GM12878 (cell line): ENCODE data around the gene AKAP11. TPM values are rescaled to one million over a fixed set of nuclear protein-coding genes. Genes with fewer than 3 reads are reported as not detected.

ENCODE experiments used
- ATAC-seq: fragments of 200-7000 bp; cut with Tn5 transposase; 3 replicates; pipeline ENCODE4 v1.9.1; 2020; ENCODE audit warnings: mild to moderate bottlenecking, moderate library complexity
- BruUV-seq: library from RNA; stranded (reverse); fragments of 400-500 nt; replicated peaks from 2 replicates; lab custom pipeline; 2021; lab: Mats Ljungman, UMichigan
- CTCF ChIA-PET: fragments of 300-600 bp; sonication (Branson Sonifier 250); formaldehyde crosslinking; extraction: SDS; loops from one replicate; lab custom pipeline; 2021; ENCODE audit warnings: inconsistent platforms; lab: Yijun Ruan, JAX
- POLR2A ChIA-PET: fragments of 350-600 bp; formaldehyde crosslinking; extraction: SDS; loops from one replicate; lab custom pipeline; 2021; ENCODE audit warnings: inconsistent platforms; lab: Charles Lee
- RAD21 ChIA-PET: fragments of 300-600 bp; sonication (Branson Sonifier 250); formaldehyde crosslinking; loops from one replicate; lab custom pipeline; 2023; ENCODE audit warnings: antibody characterized with exemption; ENCODE audit not compliant: unreplicated experiment; lab: Charles Lee
- SMC1A ChIA-PET: fragments of 300-600 bp; sonication (Branson Sonifier 250); formaldehyde crosslinking; loops from one replicate; lab custom pipeline; 2023; ENCODE audit not compliant: unreplicated experiment, uncharacterized antibody; lab: Charles Lee
- DNase-seq: peaks from one replicate; pipeline ENCODE4 v3.0.0-alpha.2; 2011; ENCODE audit warnings: low read depth, low spot score
- FAIRE-seq: peaks from 3 replicates; lab custom pipeline; 2011; peaks lifted over from hg19 to GRCh38; lab: Jason Lieb, UNC
- H2AFZ ChIP-seq: 2 replicates; pipeline ENCODE4 v1.6.0; 2011; ENCODE audit warnings: low read depth, low read length, control low read depth; ENCODE audit not compliant: control insufficient read depth
- H3K27ac ChIP-seq: 2 replicates; pipeline ENCODE4 v1.5.1; 2011; ENCODE audit warnings: control low read depth; ENCODE audit not compliant: control insufficient read depth, insufficient read depth
- H3K27me3 ChIP-seq, 2 experiments: replicated peaks in 1 of 2; 2 replicates each; pipeline versions ENCODE4 v1.6.0 to v1.6.1; 2011; ENCODE audit warnings: low read length in 1 of 2; ENCODE audit not compliant: control insufficient read depth in 2 of 2, insufficient read depth in 2 of 2
- H3K36me3 ChIP-seq, 2 experiments: 2 replicates each; pipeline ENCODE4 v1.5.1; 2011; ENCODE audit warnings: low read length in 1 of 2; ENCODE audit not compliant: control insufficient read depth in 2 of 2, insufficient read depth in 2 of 2
- H3K4me1 ChIP-seq: 2 replicates; pipeline ENCODE4 v1.6.1; 2011; ENCODE audit warnings: mild to moderate bottlenecking, low read length, moderate library complexity, mixed read lengths; ENCODE audit not compliant: control insufficient read depth, insufficient read depth
- H3K4me2 ChIP-seq: 2 replicates; pipeline ENCODE4 v1.6.0; 2011; ENCODE audit warnings: control low read depth; ENCODE audit not compliant: control insufficient read depth, insufficient read depth
- H3K4me3 ChIP-seq: fragments of 200-600 bp; sonication (generic); 2 replicates; pipeline ENCODE4 v1.5.1; 2016
- H3K79me2 ChIP-seq: 2 replicates; pipeline ENCODE4 v1.6.0; 2011; ENCODE audit warnings: low read length; ENCODE audit not compliant: control insufficient read depth, insufficient read depth
- H3K9ac ChIP-seq: 2 replicates; pipeline ENCODE4 v1.8.0; 2011; ENCODE audit warnings: low read length, control low read depth, mixed read lengths; ENCODE audit not compliant: control insufficient read depth, insufficient read depth
- H3K9me3 ChIP-seq: replicated peaks from 3 replicates; pipeline ENCODE4 v1.5.1; 2011; ENCODE audit warnings: mild to moderate bottlenecking, low read length; ENCODE audit not compliant: control insufficient read depth, insufficient read depth
- H4K20me1 ChIP-seq: 2 replicates; pipeline ENCODE4 v1.6.0; 2011; ENCODE audit not compliant: control insufficient read depth, insufficient read depth
- ASH2L ChIP-seq: fragments of 300-600, 200-600 bp; sonication (generic); IDR thresholded peaks from 2 replicates; pipeline ENCODE4 v1.6.1; 2017; ENCODE audit warnings: low read depth, mild to moderate bottlenecking, borderline replicate concordance
- BCL11A ChIP-seq: IDR thresholded peaks from 2 replicates; pipeline ENCODE4 v1.6.1; 2011; ENCODE audit warnings: low read depth, low read length
- CBFB ChIP-seq: IDR thresholded peaks from 2 replicates; pipeline ENCODE4 v1.6.1; 2016; ENCODE audit warnings: antibody characterized with exemption, low read depth
- CREM ChIP-seq: IDR thresholded peaks from 2 replicates; pipeline ENCODE4 v1.6.1; 2014; ENCODE audit warnings: antibody characterized with exemption, low read depth
- EED ChIP-seq: sonication (generic); IDR thresholded peaks from 2 replicates; pipeline ENCODE4 v1.6.1; 2016; ENCODE audit warnings: antibody characterized with exemption, low read depth
- HDGF ChIP-seq: fragments of 450-650 bp; IDR thresholded peaks from 2 replicates; pipeline ENCODE4 v1.6.1; 2016; ENCODE audit warnings: antibody characterized with exemption
- MEF2B ChIP-seq: fragments of 450-650 bp; IDR thresholded peaks from 2 replicates; pipeline ENCODE4 v1.6.1; 2018; ENCODE audit warnings: mild to moderate bottlenecking, moderate library complexity; ENCODE audit not compliant: partially characterized antibody, poor library complexity, severe bottlenecking
- NBN ChIP-seq: fragments of 450-650 bp; IDR thresholded peaks from 2 replicates; pipeline ENCODE4 v1.6.1; 2016
- NFYA ChIP-seq: IDR thresholded peaks from 2 replicates; pipeline ENCODE4 v1.6.1; 2011; ENCODE audit warnings: low read depth, mild to moderate bottlenecking, low read length, improper control_type of control experiment, borderline replicate concordance
- NR2F1 ChIP-seq: fragments of 450-650 bp; conservative IDR thresholded peaks from 2 replicates; pipeline ENCODE4 v1.6.1; 2017; ENCODE audit warnings: mild to moderate bottlenecking
- NRF1 ChIP-seq: conservative IDR thresholded peaks from 2 replicates; pipeline ENCODE4 v1.6.1; 2011; ENCODE audit warnings: mild to moderate bottlenecking, low read depth, low read length, improper control_type of control experiment
- WGBS: methylation state at CpG from one replicate; pipeline ENCODE4 v1.1.6; 2016; ENCODE audit warnings: low lambda C conversion rate; ENCODE audit not compliant: insufficient replicate concordance, insufficient coverage; ENCODE audit errors: missing lambda C conversion rate; 5-methylcytosine and 5-hydroxymethylcytosine counted together
- in situ Hi-C: fragments of 300-500 bp; cut with MboI; formaldehyde crosslinking; loops from 9 replicates; pipeline ENCODE4 v1.14.3; 2018; ENCODE audit warnings: mixed read lengths
- intact Hi-C: fragments of 100-400 bp; cut with micrococcal nuclease; formaldehyde crosslinking; loops from one replicate; pipeline ENCODE4 v1.14.2; 2022; ENCODE audit not compliant: unreplicated experiment
- polyA plus RNA-seq, 11 experiments: library from polyadenylated mRNA; depleted of rRNA in 4 of 11; unstranded in 6 of 11; stranded (reverse) in 5 of 11; fragments of >200 nt; fragmentation: Nextera tagmentation in 4 of 11; fragmentation: Illumina TruSeq in 1 of 11; extraction: Ambion mirVana in 4 of 11; extraction: Trizol in 1 of 11; gene quantifications; 1 replicate in 1 of 11; 2 replicates in 10 of 11; pipeline versions ENCODE4 v1.2.1 to v1.2.3, GENCODE V29; 2011 to 2016; ENCODE audit warnings: inconsistent platforms in 2 of 11, missing spikeins in 2 of 11, low read depth in 1 of 11
- total RNA-seq, 4 experiments: library from RNA; depleted of rRNA in 3 of 4; stranded (reverse); fragments of >200 nt in 3 of 4; fragmentation: Illumina TruSeq in 1 of 4; extraction: Trizol in 1 of 4; gene quantifications; 2 replicates each; pipeline versions ENCODE4 v1.2.1 to v1.2.3, GENCODE V29; 2013 to 2021
- TF ChIP-seq, protein P1 (sequence below): fragments of 450-650 bp; IDR thresholded peaks from 2 replicates; pipeline ENCODE4 v1.6.1; 2017; ENCODE audit warnings: low read depth, mild to moderate bottlenecking, moderate library complexity
- TF ChIP-seq, protein P2 (sequence below): fragments of 450-650 bp; IDR thresholded peaks from 2 replicates; pipeline ENCODE4 v1.6.1; 2016; ENCODE audit warnings: mild to moderate bottlenecking
- TF ChIP-seq, protein P3 (sequence below): fragments of 450-650 bp; IDR thresholded peaks from 2 replicates; pipeline ENCODE4 v1.6.1; 2017; ENCODE audit warnings: mild to moderate bottlenecking
- TF ChIP-seq, protein P4 (sequence below): IDR thresholded peaks from 2 replicates; pipeline ENCODE4 v1.6.1; 2012; ENCODE audit warnings: low read depth, low read length, improper control_type of control experiment

AKAP11 gene
- total and polyA plus RNA-seq, 10 of the 15 experiments (the other 5 are each of a cell fraction or from before 2014, with no cell fraction given): 4.8 to 36.8 (median 17.9) TPM

DNA sequence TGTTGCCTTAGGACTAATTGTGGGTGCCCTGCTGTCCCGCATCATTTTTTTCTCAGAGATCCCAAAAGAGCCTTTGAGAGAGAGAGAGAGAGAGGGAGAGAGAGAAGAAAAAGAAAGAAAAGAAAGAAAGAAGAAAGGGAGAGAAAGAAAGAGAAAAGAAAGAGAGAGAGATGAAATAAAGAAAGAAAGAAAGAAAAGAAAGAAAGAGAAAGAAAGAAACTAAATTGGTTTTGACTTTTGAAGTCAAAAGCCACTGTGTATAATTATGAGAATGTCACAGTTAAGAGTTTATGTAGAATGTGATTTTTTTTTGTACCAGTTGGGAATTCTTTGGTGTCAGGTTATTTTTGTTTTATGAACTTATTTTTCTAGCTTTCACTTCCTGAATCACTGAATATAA is 43.4 kb upstream of the AKAP11 start:
- Histone ChIP-seq H3K9ac (no peak overlapping the region), H2AFZ (no peak overlapping the region), H3K27me3 (no peaks in the 10 kb centered on the region), H3K4me3 (no peak overlapping the region), H3K27ac (no peak overlapping the region), H4K20me1 (no peaks in the 10 kb centered on the region), H3K9me3 (no peaks in the 10 kb centered on the region), H3K4me2 (no peak overlapping the region), H3K4me1 (no peaks in the 10 kb centered on the region), H3K36me3 (peaks cover 0 to 7% of the 10 kb centered on the region in 2 experiments; a peak in 1 of 4 replicates), H3K79me2 (no peaks in the 10 kb centered on the region)
- intact Hi-C loops (no loop called here), in situ Hi-C loops (no loop called here)
- TF ChIP-seq, protein P1, sequence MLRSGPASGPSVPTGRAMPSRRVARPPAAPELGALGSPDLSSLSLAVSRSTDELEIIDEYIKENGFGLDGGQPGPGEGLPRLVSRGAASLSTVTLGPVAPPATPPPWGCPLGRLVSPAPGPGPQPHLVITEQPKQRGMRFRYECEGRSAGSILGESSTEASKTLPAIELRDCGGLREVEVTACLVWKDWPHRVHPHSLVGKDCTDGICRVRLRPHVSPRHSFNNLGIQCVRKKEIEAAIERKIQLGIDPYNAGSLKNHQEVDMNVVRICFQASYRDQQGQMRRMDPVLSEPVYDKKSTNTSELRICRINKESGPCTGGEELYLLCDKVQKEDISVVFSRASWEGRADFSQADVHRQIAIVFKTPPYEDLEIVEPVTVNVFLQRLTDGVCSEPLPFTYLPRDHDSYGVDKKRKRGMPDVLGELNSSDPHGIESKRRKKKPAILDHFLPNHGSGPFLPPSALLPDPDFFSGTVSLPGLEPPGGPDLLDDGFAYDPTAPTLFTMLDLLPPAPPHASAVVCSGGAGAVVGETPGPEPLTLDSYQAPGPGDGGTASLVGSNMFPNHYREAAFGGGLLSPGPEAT: no peak
- no peak for TF ChIP-seq NRF1
- TF ChIP-seq ASH2L: no peak
- TF ChIP-seq, protein P2, sequence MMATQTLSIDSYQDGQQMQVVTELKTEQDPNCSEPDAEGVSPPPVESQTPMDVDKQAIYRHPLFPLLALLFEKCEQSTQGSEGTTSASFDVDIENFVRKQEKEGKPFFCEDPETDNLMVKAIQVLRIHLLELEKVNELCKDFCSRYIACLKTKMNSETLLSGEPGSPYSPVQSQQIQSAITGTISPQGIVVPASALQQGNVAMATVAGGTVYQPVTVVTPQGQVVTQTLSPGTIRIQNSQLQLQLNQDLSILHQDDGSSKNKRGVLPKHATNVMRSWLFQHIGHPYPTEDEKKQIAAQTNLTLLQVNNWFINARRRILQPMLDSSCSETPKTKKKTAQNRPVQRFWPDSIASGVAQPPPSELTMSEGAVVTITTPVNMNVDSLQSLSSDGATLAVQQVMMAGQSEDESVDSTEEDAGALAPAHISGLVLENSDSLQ: no peak
- TF ChIP-seq NBN: no peak
- no peak for TF ChIP-seq EED
- TF ChIP-seq NFYA: no peak
- no peak for TF ChIP-seq MEF2B
- TF ChIP-seq HDGF: no peak
- TF ChIP-seq CBFB: no peak
- no peak for TF ChIP-seq CREM
- no peak for TF ChIP-seq NR2F1
- no peak for TF ChIP-seq BCL11A
- TF ChIP-seq, protein P3, sequence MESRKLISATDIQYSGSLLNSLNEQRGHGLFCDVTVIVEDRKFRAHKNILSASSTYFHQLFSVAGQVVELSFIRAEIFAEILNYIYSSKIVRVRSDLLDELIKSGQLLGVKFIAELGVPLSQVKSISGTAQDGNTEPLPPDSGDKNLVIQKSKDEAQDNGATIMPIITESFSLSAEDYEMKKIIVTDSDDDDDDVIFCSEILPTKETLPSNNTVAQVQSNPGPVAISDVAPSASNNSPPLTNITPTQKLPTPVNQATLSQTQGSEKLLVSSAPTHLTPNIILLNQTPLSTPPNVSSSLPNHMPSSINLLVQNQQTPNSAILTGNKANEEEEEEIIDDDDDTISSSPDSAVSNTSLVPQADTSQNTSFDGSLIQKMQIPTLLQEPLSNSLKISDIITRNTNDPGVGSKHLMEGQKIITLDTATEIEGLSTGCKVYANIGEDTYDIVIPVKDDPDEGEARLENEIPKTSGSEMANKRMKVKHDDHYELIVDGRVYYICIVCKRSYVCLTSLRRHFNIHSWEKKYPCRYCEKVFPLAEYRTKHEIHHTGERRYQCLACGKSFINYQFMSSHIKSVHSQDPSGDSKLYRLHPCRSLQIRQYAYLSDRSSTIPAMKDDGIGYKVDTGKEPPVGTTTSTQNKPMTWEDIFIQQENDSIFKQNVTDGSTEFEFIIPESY: no peak
- TF ChIP-seq, protein P4, sequence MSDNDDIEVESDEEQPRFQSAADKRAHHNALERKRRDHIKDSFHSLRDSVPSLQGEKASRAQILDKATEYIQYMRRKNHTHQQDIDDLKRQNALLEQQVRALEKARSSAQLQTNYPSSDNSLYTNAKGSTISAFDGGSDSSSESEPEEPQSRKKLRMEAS: no peak
- ChIA-PET CTCF (no interaction called here), SMC1A (no interaction called here), POLR2A (no interaction called here), RAD21 (no interaction called here)
- ATAC-seq: no peak
- no TSS peak for BruUV-seq
- 100% methylated on average over 1 of the region's 1 CpG for WGBS
- DNase-seq: no peak
- FAIRE-seq: no peak
